HepG2 (cell line): ENCODE results near the gene MARK4. TPM values are rescaled to one million over a fixed set of nuclear protein-coding genes. Genes with fewer than 3 reads are reported as not detected.

Experiments used
- ESRRA ChIP-seq: sonication (generic); formaldehyde crosslinking; IDR thresholded peaks from 2 replicates; pipeline ENCODE4 v1.5.1; 2020; ENCODE audit warnings: mild to moderate bottlenecking, low read depth, missing genetic modification reagents
- HES4 ChIP-seq: sonication (generic); formaldehyde crosslinking; IDR thresholded peaks from 2 replicates; pipeline ENCODE4 v1.9.0; 2021; ENCODE audit warnings: mild to moderate bottlenecking, missing genetic modification reagents, borderline replicate concordance
- KAT2B ChIP-seq: fragments of 150-350 bp; IDR thresholded peaks from 2 replicates; pipeline ENCODE4 v1.6.1; 2014; ENCODE audit warnings: low read depth, low read length, borderline replicate concordance
- THAP9 ChIP-seq: sonication (generic); formaldehyde crosslinking; IDR thresholded peaks from 2 replicates; pipeline ENCODE4; 2020; ENCODE audit warnings: missing genetic modification reagents, mild to moderate bottlenecking, borderline replicate concordance
- TOPORS ChIP-seq: sonication (generic); formaldehyde crosslinking; IDR thresholded peaks from 2 replicates; pipeline ENCODE4 v1.8.0; 2023; ENCODE audit warnings: mild to moderate bottlenecking, missing genetic modification reagents
- ZBTB4 ChIP-seq: sonication (generic); formaldehyde crosslinking; IDR thresholded peaks from 2 replicates; pipeline ENCODE4 v1.4.0; 2020; ENCODE audit warnings: missing genetic modification reagents, mild to moderate bottlenecking, borderline replicate concordance
- ZBTB49 ChIP-seq: sonication (generic); formaldehyde crosslinking; IDR thresholded peaks from 2 replicates; pipeline ENCODE4 v1.4.0; 2020; ENCODE audit warnings: missing genetic modification reagents, borderline replicate concordance
- ZFYVE20 ChIP-seq: sonication (generic); formaldehyde crosslinking; IDR thresholded peaks from 2 replicates; pipeline ENCODE4 v1.8.0; 2023; ENCODE audit warnings: low read depth, mild to moderate bottlenecking, moderate library complexity, missing genetic modification reagents, borderline replicate concordance
- ZNF230 ChIP-seq: sonication (generic); formaldehyde crosslinking; IDR thresholded peaks from 2 replicates; pipeline ENCODE4 v1.4.0; 2020; ENCODE audit warnings: mild to moderate bottlenecking, missing genetic modification reagents
- ZNF329 ChIP-seq: sonication (generic); formaldehyde crosslinking; IDR thresholded peaks from 2 replicates; pipeline ENCODE4 v1.9.0; 2021; ENCODE audit warnings: low read depth, mild to moderate bottlenecking, missing genetic modification reagents
- ZNF503 ChIP-seq: sonication (generic); formaldehyde crosslinking; IDR thresholded peaks from 2 replicates; pipeline ENCODE4 v1.4.0; 2020; ENCODE audit warnings: missing genetic modification reagents
- ZNF510 ChIP-seq: sonication (generic); formaldehyde crosslinking; IDR thresholded peaks from 2 replicates; pipeline ENCODE4 v1.4.0; 2020; ENCODE audit warnings: low read depth, mild to moderate bottlenecking, missing genetic modification reagents
- ZNF687 ChIP-seq: sonication (generic); formaldehyde crosslinking; IDR thresholded peaks from 2 replicates; pipeline ENCODE4 v1.5.1; 2020; ENCODE audit warnings: mild to moderate bottlenecking, missing genetic modification reagents, moderate library complexity
- polyA plus RNA-seq, 8 experiments: library from polyadenylated mRNA; depleted of rRNA in 3 of 8; stranded (reverse) in 7 of 8; unstranded in 1 of 8; fragments of >200 nt; fragmentation: Illumina TruSeq in 4 of 8; extraction: Trizol in 4 of 8; gene quantifications; 2 replicates each; pipeline versions ENCODE4 v1.2.1 to v1.2.3, GENCODE V29; 2011 to 2016; ENCODE audit warnings: low read depth in 4 of 8, missing spikeins in 1 of 8, mixed read lengths in 1 of 8; ENCODE audit not compliant: insufficient read depth in 1 of 8
- total RNA-seq, 5 experiments: library from RNA; depleted of rRNA; stranded (reverse); fragments of >200 nt; fragmentation: Illumina TruSeq; extraction: Trizol; gene quantifications; 2 replicates each; pipeline ENCODE4 v1.2.3, GENCODE V29; 2016; ENCODE audit warnings: low read depth in 1 of 5

MARK4 gene
- total and polyA plus RNA-seq, 2 of the 13 experiments (the other 11 are each of a cell fraction or from before 2014, with no cell fraction given): 7.0 to 12.2 TPM

- no peak for TF ChIP-seq ZNF230 (CRISPR knock-in tag)
- TF ChIP-seq KAT2B: 0 out of 2 replicates have a peak, but pooled peaks have one; percentile 8
- no peak for TF ChIP-seq HES4 (CRISPR knock-in tag)
- TF ChIP-seq TOPORS (CRISPR knock-in tag): no peak
- 0 out of 2 replicates have a peak, but pooled peaks have one; percentile 31 for TF ChIP-seq ZNF329 (CRISPR knock-in tag)
- TF ChIP-seq ZNF510 (CRISPR knock-in tag): 0 out of 2 replicates have a peak, but pooled peaks have one; percentile 15
- TF ChIP-seq ZNF503: no peak
- no peak for TF ChIP-seq ESRRA (CRISPR knock-in tag)
- no peak for TF ChIP-seq ZFYVE20 (CRISPR knock-in tag)
- 0 out of 2 replicates have a peak, but pooled peaks have one; percentile 2 for TF ChIP-seq THAP9 (CRISPR knock-in tag)
- TF ChIP-seq ZBTB4 (CRISPR knock-in tag): peak; percentile 6; the same call in 1 of the 2 replicates
- no peak for TF ChIP-seq ZBTB49 (CRISPR knock-in tag)
- no peak; the same call in 1 of the 2 replicates for TF ChIP-seq ZNF687 (CRISPR knock-in tag)
Measured at GRCh38 chr19:45273521-45273855, 22.4 kb downstream of the MARK4 start (continued).
